Measurements from ENCODE around the gene KLHL7.

DNA sequence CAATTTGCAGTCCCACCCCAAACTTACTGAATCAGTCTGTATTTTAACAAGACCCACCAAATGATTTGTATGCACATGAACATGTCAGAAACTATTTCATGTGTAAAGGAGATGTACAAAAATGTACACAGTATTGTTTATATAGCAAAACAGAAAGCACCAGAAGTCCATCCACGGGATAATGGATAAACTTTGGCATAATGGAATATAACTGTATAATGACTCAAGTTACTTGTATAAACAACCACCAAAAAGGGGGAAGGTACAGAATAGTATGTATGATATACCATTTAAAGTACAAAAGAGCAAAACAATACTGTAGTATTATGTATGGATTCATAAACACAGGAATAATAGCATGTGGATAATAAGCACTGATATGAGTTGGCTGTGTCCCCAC is 98.7 kb downstream of the KLHL7 start:
- TF ChIP-seq, protein P1, sequence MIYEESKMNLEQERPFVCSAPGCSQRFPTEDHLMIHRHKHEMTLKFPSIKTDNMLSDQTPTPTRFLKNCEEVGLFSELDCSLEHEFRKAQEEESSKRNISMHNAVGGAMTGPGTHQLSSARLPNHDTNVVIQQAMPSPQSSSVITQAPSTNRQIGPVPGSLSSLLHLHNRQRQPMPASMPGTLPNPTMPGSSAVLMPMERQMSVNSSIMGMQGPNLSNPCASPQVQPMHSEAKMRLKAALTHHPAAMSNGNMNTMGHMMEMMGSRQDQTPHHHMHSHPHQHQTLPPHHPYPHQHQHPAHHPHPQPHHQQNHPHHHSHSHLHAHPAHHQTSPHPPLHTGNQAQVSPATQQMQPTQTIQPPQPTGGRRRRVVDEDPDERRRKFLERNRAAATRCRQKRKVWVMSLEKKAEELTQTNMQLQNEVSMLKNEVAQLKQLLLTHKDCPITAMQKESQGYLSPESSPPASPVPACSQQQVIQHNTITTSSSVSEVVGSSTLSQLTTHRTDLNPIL (CRISPR knock-in tag; IDR thresholded peaks at IDR 0.05; ENCODE audit: low read depth): no peak
- no peak for TF ChIP-seq GLIS3 (CRISPR knock-in tag; IDR thresholded peaks at IDR 0.05)
- no peak for TF ChIP-seq ZFP3 (CRISPR knock-in tag; IDR thresholded peaks at IDR 0.05)
- TF ChIP-seq ESRRG (CRISPR knock-in tag; IDR thresholded peaks at IDR 0.05): no peak
- TF ChIP-seq, protein P2, sequence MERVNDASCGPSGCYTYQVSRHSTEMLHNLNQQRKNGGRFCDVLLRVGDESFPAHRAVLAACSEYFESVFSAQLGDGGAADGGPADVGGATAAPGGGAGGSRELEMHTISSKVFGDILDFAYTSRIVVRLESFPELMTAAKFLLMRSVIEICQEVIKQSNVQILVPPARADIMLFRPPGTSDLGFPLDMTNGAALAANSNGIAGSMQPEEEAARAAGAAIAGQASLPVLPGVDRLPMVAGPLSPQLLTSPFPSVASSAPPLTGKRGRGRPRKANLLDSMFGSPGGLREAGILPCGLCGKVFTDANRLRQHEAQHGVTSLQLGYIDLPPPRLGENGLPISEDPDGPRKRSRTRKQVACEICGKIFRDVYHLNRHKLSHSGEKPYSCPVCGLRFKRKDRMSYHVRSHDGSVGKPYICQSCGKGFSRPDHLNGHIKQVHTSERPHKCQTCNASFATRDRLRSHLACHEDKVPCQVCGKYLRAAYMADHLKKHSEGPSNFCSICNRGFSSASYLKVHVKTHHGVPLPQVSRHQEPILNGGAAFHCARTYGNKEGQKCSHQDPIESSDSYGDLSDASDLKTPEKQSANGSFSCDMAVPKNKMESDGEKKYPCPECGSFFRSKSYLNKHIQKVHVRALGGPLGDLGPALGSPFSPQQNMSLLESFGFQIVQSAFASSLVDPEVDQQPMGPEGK (CRISPR knock-in tag; IDR thresholded peaks at IDR 0.05; ENCODE audit: borderline replicate concordance): no peak
- TF ChIP-seq ZFP30 (CRISPR knock-in tag; IDR thresholded peaks at IDR 0.05): no peak
- TF ChIP-seq ISL1 (CRISPR knock-in tag; IDR thresholded peaks at IDR 0.05): no peak
- TF ChIP-seq TCF4 (CRISPR knock-in tag; IDR thresholded peaks at IDR 0.05; ENCODE audit: borderline replicate concordance): no peak

All from SK-N-SH treated with all-trans-retinoic acid at 6 μM for 48 hours (cell line).